GM06990 (cell line): Measurements from ENCODE around the gene SLFN12L.

ENCODE experiments used
- DNase-seq: peaks from one replicate; pipeline ENCODE4 v3.0.0-alpha.2; 2011; ENCODE audit not compliant: insufficient read length; ENCODE audit errors: extremely low read depth
- H3K27me3 ChIP-seq: replicated peaks from 2 replicates; pipeline ENCODE4 v1.6.0; 2011; ENCODE audit warnings: low read length; ENCODE audit not compliant: control insufficient read depth, insufficient read depth
- H3K36me3 ChIP-seq: 2 replicates; pipeline ENCODE4 v1.5.1; 2011; ENCODE audit warnings: low read length; ENCODE audit not compliant: control insufficient read depth, insufficient read depth
- H3K4me3 ChIP-seq: replicated peaks from 2 replicates; pipeline ENCODE4 v1.5.1; 2011; ENCODE audit warnings: low read depth, mild to moderate bottlenecking, control low read depth, low read length
- CTCF ChIP-seq: IDR thresholded peaks from 2 replicates; pipeline ENCODE4 v1.5.1; 2011; ENCODE audit warnings: low read length, control low read depth, mild to moderate bottlenecking, inconsistent platforms; ENCODE audit not compliant: insufficient read depth, poor library complexity, severe bottlenecking

Gene SLFN12L

GRCh38 chr17:35537601-35538141, at the start of gene SLFN12L:
TSS of gene SLFN12L (minus strand) at chr17:35537678. CDS start at chr17:35522364, 15,314 bp downstream.
- no peak for TF ChIP-seq CTCF
- H3K27me3 ChIP-seq: no peaks in the 10 kb centered on the region
- DNase-seq: peak; percentile 36
- peak within 1 kb of the TSS; percentile 47 for H3K4me3 ChIP-seq
- H3K36me3 ChIP-seq: no peaks in the 10 kb centered on the region

GRCh38 chr17:35586569-35587073, 49.1 kb upstream of the SLFN12L start:
- Histone ChIP-seq H3K27me3 (no peaks in the 10 kb centered on the region), H3K36me3 (no peaks in the 10 kb centered on the region), H3K4me3 (peak overlapping the region; percentile 95)
- DNase-seq: no peak
- no peak for TF ChIP-seq CTCF

DNA sequence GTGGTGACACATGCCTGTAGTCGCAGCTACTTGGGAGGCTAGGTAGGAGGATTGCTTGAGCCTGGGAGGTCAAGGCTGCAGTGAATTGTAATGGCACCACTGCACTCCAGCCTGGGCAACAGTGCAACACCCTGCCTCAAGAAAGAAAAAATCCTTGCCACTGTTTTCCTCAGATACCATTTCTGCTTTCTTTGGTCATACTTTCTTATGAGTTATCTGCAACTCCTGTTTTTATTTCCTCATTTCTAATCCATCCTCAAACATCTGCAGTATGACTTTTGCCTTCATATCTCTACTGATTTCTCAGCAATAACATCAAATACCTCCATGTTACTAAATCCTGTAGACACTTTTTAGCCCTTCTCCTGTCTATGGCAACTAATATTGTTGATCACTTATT, 46.6 kb upstream of the SLFN12L start:
- DNase-seq: no peak
- H3K36me3 ChIP-seq: no peaks in the 10 kb centered on the region
- H3K4me3 ChIP-seq: no peak overlapping the region
- H3K27me3 ChIP-seq: no peaks in the 10 kb centered on the region
- TF ChIP-seq CTCF: no peak

- DNase-seq: no peak
- TF ChIP-seq CTCF: no peak
- Histone ChIP-seq H3K27me3 (no peaks in the 10 kb centered on the region), H3K36me3 (no peaks in the 10 kb centered on the region; the same call in none of the 2 replicates), H3K4me3 (peak overlapping the region; percentile 94)
Observed at GRCh38 chr17:35578929-35579432, 41.5 kb upstream of the SLFN12L start.

DNA sequence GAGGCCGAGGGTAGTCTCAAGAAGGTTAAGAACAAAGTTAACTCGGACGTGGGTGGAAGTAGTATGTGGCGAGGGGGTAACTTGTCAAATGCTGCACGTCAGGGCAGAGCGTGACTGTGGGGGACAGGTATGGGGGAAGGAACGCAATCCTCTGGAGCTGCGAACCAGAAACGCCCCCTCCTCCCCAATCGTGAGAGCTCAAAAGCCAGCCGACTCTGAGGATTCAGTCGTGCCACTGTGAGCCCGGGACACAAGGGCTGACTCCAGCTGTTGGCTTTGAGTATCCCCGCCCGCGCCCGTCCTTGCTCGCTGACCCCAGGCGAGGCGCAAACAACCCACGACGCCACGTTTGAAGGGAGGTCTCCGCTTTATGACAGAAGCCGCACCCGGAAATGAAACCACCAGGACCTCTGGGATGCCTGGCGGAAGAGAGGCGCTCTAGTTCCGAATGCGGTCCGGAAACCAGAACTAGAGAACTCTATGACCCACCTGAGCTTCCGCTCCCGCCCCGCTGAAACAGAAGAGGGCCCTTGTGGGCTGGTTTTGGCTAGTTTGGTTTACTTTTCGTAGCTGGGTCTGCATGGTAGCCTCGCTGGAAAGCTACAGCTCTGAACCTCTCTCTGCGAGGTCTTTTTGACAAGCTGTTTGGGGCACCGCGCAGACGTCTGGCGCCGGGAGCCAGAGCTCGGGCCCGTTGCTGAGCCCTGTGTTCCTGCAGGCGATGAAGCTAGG, 40.9 kb upstream of the SLFN12L start, which contains the start of gene PEX12:
Gene PEX12 (minus strand): TSS at position 375 of the 732 bp plus-strand sequence. CDS start 550 bp downstream, outside the sequence.
- no peaks in the 10 kb centered on the region; the same call in none of the 2 replicates for H3K36me3 ChIP-seq

More for the DNA sequence above, 40.9 kb upstream of the SLFN12L start, which contains the start of gene PEX12:
- DNase-seq: peak; percentile 79
- Histone ChIP-seq H3K4me3 (peak within 1 kb of the TSS; percentile 94), H3K27me3 (no peaks in the 10 kb centered on the region)
- TF ChIP-seq CTCF: no peak
